ENCODE results near the gene CSRP2. TPM values are rescaled to one million over a fixed set of nuclear protein-coding genes. Genes with fewer than 3 reads are reported as not detected.
A peak's percentile ranks its signal among the peaks of the same experiment; 100 is the strongest.

CSRP2 gene
- total and polyA plus RNA-seq, 12 donors: 0.61 to 19.5 (median 6.0) TPM

DNA sequence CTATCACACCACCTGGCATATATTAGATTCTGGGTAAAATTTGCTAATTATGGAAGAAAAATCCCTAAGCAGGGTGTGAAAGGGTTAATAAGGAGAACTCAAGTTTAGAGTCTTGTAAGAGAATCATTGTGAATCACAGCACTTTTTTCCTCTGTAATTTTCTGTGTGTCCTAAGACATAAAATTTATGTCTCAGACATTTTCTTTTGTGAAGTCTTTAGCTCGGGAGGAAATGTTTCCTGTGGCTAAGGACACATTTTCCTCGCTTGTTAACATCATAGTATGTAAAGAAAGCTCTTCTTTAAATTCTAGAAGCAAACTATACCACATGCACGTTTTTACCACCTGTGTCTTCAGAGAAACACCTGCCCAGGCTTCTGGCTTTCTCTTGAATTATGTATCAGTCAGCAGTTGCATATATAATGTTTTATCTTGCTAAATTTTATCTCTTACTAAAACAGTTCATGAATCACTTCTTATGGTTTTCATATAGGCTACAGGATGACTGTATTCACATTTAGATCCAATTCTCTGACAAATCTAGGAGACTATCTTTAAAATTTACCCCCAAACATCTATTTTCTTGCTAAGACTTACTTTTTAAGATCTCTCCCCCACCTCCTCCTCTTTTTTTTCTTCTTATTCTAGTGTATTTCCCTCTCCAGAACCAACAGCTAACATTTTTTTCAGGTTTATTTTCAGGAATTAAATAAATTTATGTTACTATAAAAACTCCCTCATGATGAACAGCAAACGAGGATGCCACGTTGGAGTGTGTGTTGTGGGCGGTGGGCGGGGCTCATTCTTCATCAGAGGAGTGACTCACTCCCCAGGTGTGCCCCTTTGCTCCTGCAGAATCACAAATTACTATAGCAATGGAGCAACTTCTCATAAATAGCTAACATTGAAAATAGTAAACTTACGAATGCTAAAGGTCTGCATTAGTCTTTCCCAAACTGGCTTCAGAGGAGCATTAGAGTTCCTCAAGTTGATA lies 11.6 kb upstream of the CSRP2 start:
- WGBS, 4 donors: 56 to 62% (median 59%) methylated on average over 8 of the region's 8 CpGs
- intact Hi-C loops (cut with DNase I): no loop called here
- no peaks in the 10 kb centered on the region for H3K36me3 ChIP-seq (replicated peaks in 1 of 2)
- no peak for TF ChIP-seq POLR2A (IDR thresholded peaks at IDR 0.05)
- TF ChIP-seq, protein P1, sequence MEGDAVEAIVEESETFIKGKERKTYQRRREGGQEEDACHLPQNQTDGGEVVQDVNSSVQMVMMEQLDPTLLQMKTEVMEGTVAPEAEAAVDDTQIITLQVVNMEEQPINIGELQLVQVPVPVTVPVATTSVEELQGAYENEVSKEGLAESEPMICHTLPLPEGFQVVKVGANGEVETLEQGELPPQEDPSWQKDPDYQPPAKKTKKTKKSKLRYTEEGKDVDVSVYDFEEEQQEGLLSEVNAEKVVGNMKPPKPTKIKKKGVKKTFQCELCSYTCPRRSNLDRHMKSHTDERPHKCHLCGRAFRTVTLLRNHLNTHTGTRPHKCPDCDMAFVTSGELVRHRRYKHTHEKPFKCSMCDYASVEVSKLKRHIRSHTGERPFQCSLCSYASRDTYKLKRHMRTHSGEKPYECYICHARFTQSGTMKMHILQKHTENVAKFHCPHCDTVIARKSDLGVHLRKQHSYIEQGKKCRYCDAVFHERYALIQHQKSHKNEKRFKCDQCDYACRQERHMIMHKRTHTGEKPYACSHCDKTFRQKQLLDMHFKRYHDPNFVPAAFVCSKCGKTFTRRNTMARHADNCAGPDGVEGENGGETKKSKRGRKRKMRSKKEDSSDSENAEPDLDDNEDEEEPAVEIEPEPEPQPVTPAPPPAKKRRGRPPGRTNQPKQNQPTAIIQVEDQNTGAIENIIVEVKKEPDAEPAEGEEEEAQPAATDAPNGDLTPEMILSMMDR (IDR thresholded peaks at IDR 0.05): no peak
- H3K27me3 ChIP-seq: no peaks in the 10 kb centered on the region
- no peak overlapping the region for H3K27ac ChIP-seq
- no peak overlapping the region for H3K4me3 ChIP-seq
- DNase-seq: no peak
- no peaks in the 10 kb centered on the region for H3K4me1 ChIP-seq (replicated peaks in 1 of 2)
- H3K9me3 ChIP-seq (replicated peaks in 1 of 3): no peaks in the 10 kb centered on the region

DNA sequence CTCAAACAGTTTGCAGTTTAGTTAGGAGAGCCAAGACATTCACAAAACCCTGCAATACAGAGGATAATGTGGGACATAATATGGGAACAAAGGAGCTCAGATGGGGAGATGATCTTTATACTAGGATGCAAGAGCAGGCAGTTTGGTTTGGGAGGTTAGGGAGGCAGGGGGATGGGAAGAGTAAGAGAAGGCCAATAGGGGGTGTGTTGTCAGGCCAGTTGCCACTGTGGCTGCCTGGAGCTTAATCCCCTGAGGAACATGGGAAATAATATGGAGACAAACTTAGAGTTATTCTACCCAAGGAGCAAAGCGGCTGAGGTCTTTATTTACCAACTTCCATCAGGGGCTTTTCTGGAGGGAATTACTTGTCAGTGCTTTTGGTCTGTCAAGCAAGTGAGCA lies 10.0 kb upstream of the CSRP2 start:
- no peak for DNase-seq
- intact Hi-C loops (cut with DNase I): no loop called here
- no peaks in the 10 kb centered on the region for H3K27me3 ChIP-seq

DNA sequence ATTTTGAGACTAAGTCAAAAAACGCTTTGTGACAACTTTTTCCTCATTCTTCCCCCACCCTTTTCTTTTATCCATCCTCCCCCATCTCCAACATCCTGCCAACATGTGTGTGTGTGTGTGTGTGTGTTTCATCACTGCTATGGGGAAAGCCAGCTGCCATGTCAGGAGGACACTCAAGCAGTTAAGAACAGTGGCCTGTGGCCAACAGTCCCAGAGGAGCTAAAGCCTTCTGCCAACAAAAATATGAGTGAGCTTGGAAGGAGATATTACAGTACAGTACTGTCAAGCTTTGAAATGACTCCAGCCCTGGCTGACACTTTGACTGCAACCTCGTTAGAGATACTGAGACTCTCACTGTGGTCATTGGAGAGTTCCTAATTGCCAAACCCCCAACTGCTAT lies 5.0 kb upstream of the CSRP2 start:
- peak in 6 of 7 donors; percentile 27 to 72 (median 42) for DNase-seq
- WGBS, 4 donors: 49 to 67% (median 63%) methylated on average over 2 of the region's 2 CpGs
- H3K36me3 ChIP-seq (replicated peaks in 1 of 2): no peaks in the 10 kb centered on the region
- peaks cover 0 to 7% of the 10 kb centered on the region in 2 donors for H3K4me1 ChIP-seq (replicated peaks in 1 of 2)
- no peaks in the 10 kb centered on the region for H3K9me3 ChIP-seq (replicated peaks in 1 of 3)
- H3K27me3 ChIP-seq: no peaks in the 10 kb centered on the region
- no peak overlapping the region for H3K27ac ChIP-seq
- intact Hi-C loops (cut with DNase I): no loop called here
- no peak overlapping the region for H3K4me3 ChIP-seq
- TF ChIP-seq, protein P1 (IDR thresholded peaks at IDR 0.05): no peak
- no peak for TF ChIP-seq POLR2A (IDR thresholded peaks at IDR 0.05)

More for the DNA sequence above, 10.0 kb upstream of the CSRP2 start:
- no peaks in the 10 kb centered on the region for H3K36me3 ChIP-seq (replicated peaks in 1 of 2)
- no peak for TF ChIP-seq POLR2A (IDR thresholded peaks at IDR 0.05)
- TF ChIP-seq, protein P1 (IDR thresholded peaks at IDR 0.05): no peak
- no peak overlapping the region for H3K4me3 ChIP-seq
- no peaks in the 10 kb centered on the region for H3K9me3 ChIP-seq (replicated peaks in 1 of 3)
- no peak overlapping the region for H3K27ac ChIP-seq
- WGBS, 4 donors: 91 to 100% (median 100%) methylated on average over 1 of the region's 1 CpG
- H3K4me1 ChIP-seq (replicated peaks in 1 of 2): no peaks in the 10 kb centered on the region

DNA sequence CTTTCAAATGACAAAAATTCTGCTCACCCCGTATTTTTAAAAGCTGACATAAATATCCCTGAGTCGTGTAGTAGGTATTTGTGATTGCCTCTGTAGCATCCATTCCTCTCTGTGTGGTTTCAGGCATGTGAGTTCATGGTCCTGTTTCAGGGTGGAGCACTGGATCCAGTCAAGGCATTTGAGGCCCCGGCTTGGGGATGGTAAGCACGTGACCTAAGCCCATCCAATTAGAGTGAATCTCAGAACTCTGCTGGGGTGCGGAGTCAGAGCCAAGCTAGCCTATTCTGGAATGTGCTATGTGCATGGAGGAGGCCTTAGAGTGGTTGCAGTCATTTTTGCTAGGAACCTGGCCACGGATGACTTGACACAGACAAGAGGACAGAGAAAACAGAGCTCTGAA lies 4.3 kb upstream of the CSRP2 start:
- peaks cover 0 to 13% of the 10 kb centered on the region in 2 donors for H3K4me1 ChIP-seq (replicated peaks in 1 of 2)
- no peak for DNase-seq
- 79 to 90% (median 86%) methylated on average over 6 of the region's 6 CpGs for WGBS, 4 donors
- H3K27me3 ChIP-seq: no peaks in the 10 kb centered on the region
- H3K36me3 ChIP-seq (replicated peaks in 1 of 2): no peaks in the 10 kb centered on the region
- intact Hi-C loops (cut with DNase I): no loop called here
- H3K9me3 ChIP-seq (replicated peaks in 1 of 3): no peaks in the 10 kb centered on the region
- H3K4me3 ChIP-seq: no peak overlapping the region
- TF ChIP-seq POLR2A (IDR thresholded peaks at IDR 0.05): no peak
- TF ChIP-seq, protein P1 (IDR thresholded peaks at IDR 0.05): no peak
- H3K27ac ChIP-seq: no peak overlapping the region
